DMS153 (cell line): ENCODE data around the gene ST3GAL5.

Experiments
- DNase-seq: peaks from one replicate; lab custom pipeline; 2025; lab: John Stamatoyannopoulos, UW

The ST3GAL5 gene

DNA sequence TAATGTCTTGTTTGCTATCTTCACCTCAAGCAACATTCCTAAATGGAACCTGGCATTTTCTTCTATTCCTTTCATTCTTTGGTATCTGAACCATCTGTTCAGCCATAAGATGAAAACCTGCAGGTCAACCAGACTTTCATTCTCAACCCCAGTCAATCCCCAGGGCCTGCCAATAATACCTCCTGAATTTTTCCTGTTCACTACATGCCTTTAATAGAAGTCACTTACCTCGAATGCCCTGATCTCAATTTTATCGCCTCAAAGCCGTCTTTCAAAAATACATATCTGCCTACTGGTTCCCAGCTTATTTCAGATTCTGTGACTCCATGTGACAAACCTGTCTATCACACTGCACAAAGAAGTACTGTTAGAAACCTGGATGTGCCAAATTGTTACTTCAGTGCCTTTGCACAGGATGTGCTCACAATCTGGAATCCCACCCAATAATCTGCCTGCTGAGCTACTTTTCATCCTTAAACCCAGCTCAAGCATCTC, 22.6 kb downstream of the ST3GAL5 start:
- DNase-seq = no peak

- no peak for DNase-seq
These were observed 23.1 kb downstream of the ST3GAL5 start for GRCh38 chr2:85865539-85866164.

GRCh38 chr2:85864654-85865053, 24.1 kb downstream of the ST3GAL5 start:
- no peak for DNase-seq

GRCh38 chr2:85862426-85862825, 26.4 kb downstream of the ST3GAL5 start:
- no peak for DNase-seq

DNA sequence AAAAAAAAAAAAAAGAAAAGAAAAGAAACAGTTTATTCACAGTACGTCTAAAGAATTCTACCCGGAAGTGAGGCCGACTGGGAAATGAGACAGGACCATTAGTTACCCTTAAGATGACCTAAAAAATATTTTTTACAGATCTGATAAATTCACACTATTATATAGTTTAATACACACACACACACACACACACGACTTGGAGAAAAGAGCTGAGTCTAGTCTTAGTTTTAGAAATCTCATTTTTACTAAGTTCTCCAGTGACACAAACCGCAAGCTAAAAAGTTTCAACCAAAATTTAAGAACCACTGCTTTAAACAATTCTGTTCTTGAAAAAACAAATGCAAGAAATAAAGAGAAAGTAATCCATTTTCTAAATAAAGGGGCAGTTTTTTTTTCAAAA, 27.1 kb downstream of the ST3GAL5 start:
- DNase-seq = no peak

DNA sequence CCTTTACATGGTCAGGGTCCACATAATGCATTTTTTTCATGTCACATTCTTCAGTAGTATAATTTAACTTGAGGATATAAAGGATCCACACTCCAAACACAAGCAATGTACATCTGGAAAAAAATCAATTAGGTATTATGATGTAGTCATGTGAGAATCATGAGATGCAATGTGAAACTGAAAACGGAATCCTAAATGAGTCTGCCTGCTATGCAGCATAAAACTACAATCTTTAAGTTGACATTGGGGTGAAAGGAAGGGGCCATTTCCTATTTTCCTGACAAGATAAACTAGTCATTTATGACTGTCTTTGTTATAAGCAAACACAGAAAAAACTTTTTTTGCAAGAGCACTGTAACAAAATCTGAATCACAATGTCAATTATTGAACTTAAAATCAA, 27.6 kb downstream of the ST3GAL5 start:
- no peak for DNase-seq

- DNase-seq = no peak
These were observed 29.9 kb downstream of the ST3GAL5 start for GRCh38 chr2:85858841-85859240.

- DNase-seq = no peak
These were observed 33.9 kb downstream of the ST3GAL5 start for GRCh38 chr2:85854897-85855296.

DNA sequence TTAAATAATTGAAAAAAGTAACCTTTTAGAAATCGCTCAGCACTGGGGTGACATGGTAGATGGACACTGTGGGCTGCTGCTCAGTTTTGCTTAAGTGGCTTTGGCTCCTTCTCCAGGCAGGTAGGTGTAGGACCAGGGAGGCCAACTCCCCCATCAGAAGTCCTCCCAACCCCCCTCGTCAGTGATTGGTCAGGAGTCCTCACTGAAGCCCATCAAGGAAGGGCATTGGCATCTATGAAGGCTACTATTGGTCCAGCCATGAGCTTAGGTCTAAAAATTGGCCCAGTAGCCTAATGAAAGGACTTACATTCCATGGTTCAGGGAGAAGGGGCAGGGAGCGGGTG, 34.7 kb downstream of the ST3GAL5 start:
- no peak for DNase-seq

GRCh38 chr2:85853499-85854165, 35.2 kb downstream of the ST3GAL5 start:
- no peak for DNase-seq

DNA sequence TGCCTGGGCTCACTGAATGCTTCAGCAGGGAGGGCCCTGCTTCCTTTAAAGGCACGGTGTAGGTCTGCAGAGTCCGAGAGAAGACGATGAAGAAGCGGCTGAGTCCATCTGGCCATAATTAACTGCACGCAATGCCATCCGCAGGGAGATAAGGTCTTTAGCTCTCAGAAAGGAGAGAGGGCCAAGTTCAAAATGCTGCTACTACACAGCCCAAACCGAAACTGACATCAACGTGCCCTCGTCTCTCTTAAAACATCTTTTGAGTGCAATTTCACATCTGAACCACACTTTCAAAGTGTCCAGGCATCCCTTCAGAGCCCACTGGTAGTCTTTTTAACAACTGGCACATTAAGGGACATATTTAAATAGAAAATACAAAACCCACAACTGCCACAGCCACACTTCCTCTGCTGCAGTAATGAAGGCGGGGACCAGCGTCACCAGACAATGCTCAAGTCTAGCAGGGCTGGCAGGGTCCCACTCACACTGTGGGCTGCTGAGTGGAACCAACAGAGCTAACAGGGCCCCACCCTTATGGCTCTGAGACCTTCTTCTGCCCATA, 35.8 kb downstream of the ST3GAL5 start:
- DNase-seq = no peak

GRCh38 chr2:85852152-85852840, 36.5 kb downstream of the ST3GAL5 start:
- no peak for DNase-seq

DNA sequence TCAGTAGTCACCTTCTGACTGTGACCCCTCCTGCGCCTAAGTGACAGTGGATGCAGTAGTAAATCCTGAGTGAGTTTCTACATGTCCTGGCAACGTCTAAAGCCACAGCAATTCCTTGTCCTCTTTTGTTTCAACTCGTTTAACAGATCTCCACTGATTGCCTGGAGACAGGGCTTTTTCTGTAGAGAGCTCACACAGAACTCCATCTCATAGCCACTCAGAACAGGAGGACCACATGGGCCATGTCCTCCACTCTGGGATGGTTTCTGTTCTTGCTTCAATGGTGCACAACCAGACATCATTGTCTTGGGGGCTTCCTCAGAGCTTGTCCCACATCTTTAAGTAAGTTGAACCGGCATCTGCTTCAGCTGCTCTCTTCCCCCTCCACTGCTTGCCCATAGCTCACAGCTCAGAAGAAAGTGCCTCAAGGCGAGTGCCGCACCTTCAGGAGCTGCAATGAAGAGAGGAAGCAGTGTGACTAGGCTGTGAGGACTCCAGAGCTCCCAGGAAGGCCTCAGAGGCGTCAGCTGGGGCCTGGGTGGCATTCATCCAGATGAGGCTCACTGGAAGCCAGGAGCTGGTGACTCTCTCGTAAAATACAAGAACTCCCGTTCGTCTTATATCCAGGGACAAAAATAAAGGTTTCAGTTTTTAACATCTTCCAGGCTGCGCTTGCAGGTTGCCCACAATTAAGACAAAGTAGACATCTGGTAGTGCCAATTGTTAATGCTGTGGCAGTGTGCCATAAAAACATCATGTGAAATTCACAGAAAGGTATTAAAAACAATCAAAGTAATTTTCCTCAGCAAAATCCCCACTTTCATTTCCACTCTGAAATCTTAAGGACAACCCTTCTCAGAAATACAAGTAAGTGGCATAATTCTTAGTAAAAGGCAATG, 37.3 kb downstream of the ST3GAL5 start:
- DNase-seq = no peak

GRCh38 chr2:85850451-85850850, 38.3 kb downstream of the ST3GAL5 start:
- no peak for DNase-seq

GRCh38 chr2:85847051-85847588, 41.7 kb downstream of the ST3GAL5 start:
- DNase-seq = no peak

DNA sequence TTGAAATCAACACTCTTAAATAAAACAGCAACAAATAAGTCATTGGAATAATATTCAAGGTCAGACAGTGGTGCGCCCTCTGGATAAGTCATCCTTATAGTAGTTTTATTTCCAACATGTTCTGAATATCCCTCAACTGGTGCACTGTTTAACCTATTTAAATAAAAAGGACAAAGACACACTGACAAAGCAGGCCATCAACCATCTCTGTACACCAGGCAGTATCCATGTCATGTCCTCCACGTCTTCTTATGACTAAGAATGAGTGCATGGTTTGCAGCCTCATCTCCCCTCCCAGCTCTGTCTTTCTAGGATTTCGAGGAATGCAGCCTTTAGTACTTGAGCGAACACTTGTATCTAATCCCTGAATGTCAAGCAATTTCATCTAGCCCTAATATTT, 42.4 kb downstream of the ST3GAL5 start:
- no peak for DNase-seq

DNA sequence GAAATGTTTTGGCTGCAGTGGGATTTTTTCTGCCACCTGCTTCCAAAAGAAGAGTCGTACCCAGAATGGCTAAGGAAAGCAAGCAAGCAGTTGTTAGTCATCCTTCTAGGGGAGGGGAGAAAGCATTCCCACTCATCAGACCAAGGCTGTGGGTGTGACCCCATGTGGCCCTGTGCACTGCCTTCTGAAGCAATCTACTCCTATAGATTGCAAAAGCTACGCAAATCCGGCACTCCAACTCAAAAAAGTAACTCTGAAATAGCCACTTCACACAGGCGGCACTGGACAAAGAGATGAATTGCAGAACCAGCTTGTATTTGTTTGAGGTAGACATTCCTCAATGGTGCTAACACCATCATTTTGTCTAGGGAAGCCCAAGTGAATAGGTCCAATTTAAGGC, 44.3 kb downstream of the ST3GAL5 start:
- DNase-seq = no peak

GRCh38 chr2:85843543-85843942, 45.2 kb downstream of the ST3GAL5 start:
- DNase-seq = no peak

GRCh38 chr2:85840091-85840490, 48.7 kb downstream of the ST3GAL5 start:
- DNase-seq = no peak

DNA sequence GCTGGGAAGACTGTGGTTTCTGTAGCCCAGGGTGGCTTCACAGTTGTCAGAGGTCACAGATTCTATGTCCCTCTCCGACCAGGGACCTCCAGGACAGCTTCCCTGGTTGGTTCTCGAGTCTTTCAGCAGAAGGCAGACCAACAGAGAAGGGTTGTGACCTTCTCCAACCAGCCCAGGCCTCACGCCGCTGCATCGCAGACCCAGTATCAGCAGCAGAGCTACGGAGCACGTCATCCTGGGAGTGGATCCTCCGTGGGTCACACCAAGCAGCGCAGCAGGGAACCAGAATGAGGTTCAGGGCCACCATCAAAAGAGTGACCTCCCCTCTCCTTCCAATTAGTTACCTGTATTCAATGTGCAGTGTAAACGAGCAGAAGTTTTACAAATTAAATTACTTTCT, 49.3 kb downstream of the ST3GAL5 start:
- DNase-seq = no peak

- DNase-seq = no peak
These were observed 50.1 kb downstream of the ST3GAL5 start for GRCh38 chr2:85838641-85839040.

DNA sequence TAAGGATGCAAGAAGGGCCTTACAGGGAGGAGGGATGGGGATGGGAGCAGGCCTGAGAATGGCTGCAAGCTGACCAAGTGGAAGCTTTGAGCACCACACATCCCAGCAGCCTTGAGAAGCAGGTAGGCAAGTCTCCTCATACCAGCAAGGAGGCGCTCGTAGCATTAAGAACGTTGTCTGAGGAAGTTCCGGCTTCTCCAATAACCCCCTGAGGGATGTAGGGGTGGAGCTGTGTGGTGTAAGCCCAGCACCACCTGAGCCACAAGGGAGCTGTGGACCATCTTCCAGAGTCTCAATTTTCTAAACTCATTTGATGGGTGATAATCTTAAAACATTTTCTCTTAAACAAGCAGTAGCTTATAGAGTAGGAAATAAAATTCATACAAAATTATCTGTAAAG, 50.6 kb downstream of the ST3GAL5 start:
- no peak for DNase-seq
